Measurements from ENCODE around the gene BRSK2. TPM values are rescaled to one million over a fixed set of nuclear protein-coding genes. Genes with fewer than 3 reads are reported as not detected.

BRSK2 gene
- total and polyA plus RNA-seq, 12 donors = 0.13 to 2.3 (median 0.44) TPM; not detected in 1

- H3K27ac ChIP-seq = no peak overlapping the region
- TF ChIP-seq CTCF (IDR thresholded peaks at IDR 0.05) = no peak
- ATAC-seq (no peak), DNase-seq (no peak)
- 75 to 80% methylated on average over 7 of the region's 7 CpGs for WGBS, 2 donors
- intact Hi-C loops (cut with DNase I) = no loop called here
- H3K9me3 ChIP-seq = peaks cover 0 to 35% (median 15%) of the 10 kb centered on the region in 11 donors
- peaks cover 0 to 8% (median 0%) of the 10 kb centered on the region in 9 donors for H3K4me1 ChIP-seq
- H3K27me3 ChIP-seq = peaks cover 0 to under 1% (median 0%) of the 10 kb centered on the region in 7 donors
- no peaks in the 10 kb centered on the region for H3K36me3 ChIP-seq
- no peak overlapping the region for H3K4me3 ChIP-seq
Observed at GRCh38 chr11:1361882-1362281, 27.9 kb upstream of the BRSK2 start.

- no peaks in the 10 kb centered on the region for H3K36me3 ChIP-seq
- 77 to 82% methylated on average over 8 of the region's 8 CpGs for WGBS, 2 donors
- H3K9me3 ChIP-seq = peaks cover 0 to 38% (median 17%) of the 10 kb centered on the region in 11 donors
- intact Hi-C loops (cut with DNase I) = no loop called here
- H3K27me3 ChIP-seq = peaks cover 0 to 19% (median 4%) of the 10 kb centered on the region in 7 donors
- H3K4me3 ChIP-seq = no peak overlapping the region
- H3K27ac ChIP-seq = no peak overlapping the region
- DNase-seq (no peak), ATAC-seq (no peak)
- no peak for TF ChIP-seq CTCF (IDR thresholded peaks at IDR 0.05)
- H3K4me1 ChIP-seq = no peaks in the 10 kb centered on the region
Observed at GRCh38 chr11:1367721-1368120, 22.0 kb upstream of the BRSK2 start.

- no peak for DNase-seq
- Histone ChIP-seq H3K36me3 (no peaks in the 10 kb centered on the region), H3K4me3 (no peak overlapping the region), H3K27me3 (peaks cover 0 to 22% (median 4%) of the 10 kb centered on the region in 7 donors), H3K9me3 (peaks cover 0 to 38% (median 17%) of the 10 kb centered on the region in 11 donors), H3K4me1 (no peaks in the 10 kb centered on the region), H3K27ac (no peak overlapping the region)
- TF ChIP-seq CTCF (IDR thresholded peaks at IDR 0.05) = no peak
- no peak for ATAC-seq
- intact Hi-C loops (cut with DNase I) = no loop called here
- 87 to 88% methylated on average over 9 of the region's 9 CpGs for WGBS, 2 donors
Observed at GRCh38 chr11:1368216-1368615, 21.5 kb upstream of the BRSK2 start.

GRCh38 chr11:1368966-1369365, 20.8 kb upstream of the BRSK2 start:
- no peak for DNase-seq
- peaks cover 0 to 22% (median 4%) of the 10 kb centered on the region in 7 donors for H3K27me3 ChIP-seq
- peaks cover 0 to 35% (median 15%) of the 10 kb centered on the region in 11 donors for H3K9me3 ChIP-seq
- intact Hi-C loops (cut with DNase I) = no loop called here
- ATAC-seq = peak in 1 of 8 donors; percentile 16
- no peak for TF ChIP-seq CTCF (IDR thresholded peaks at IDR 0.05)
- H3K4me1 ChIP-seq = no peaks in the 10 kb centered on the region
- 81 to 83% methylated on average over 16 of the region's 16 CpGs for WGBS, 2 donors
- H3K36me3 ChIP-seq = no peaks in the 10 kb centered on the region
- H3K4me3 ChIP-seq = no peak overlapping the region
- no peak overlapping the region for H3K27ac ChIP-seq

Data from heart right ventricle (tissue), 16 donors.